Embryonic facial prominence (tissue), 1 donor: ENCODE results near the gene CFAP61.
"Not testable (repeated sequence)": the region's sequence is repeated elsewhere in the genome, so short reads cannot be mapped to it uniquely, and the experiment has no call there.

Experiments
- DNase-seq: peaks from one replicate; pipeline ENCODE4 v3.0.0-alpha.2; 2016; ENCODE audit errors: extremely low spot score

Gene CFAP61

GRCh38 chr20:20052074-20052970, at the start of gene CFAP61, which contains the start of gene CRNKL1:
Gene CFAP61 (plus strand): TSS chr20:20052532. CDS start chr20:20056654, 4,122 bp downstream.
Gene CRNKL1 (minus strand): TSS chr20:20052466. CDS start chr20:20052342, 124 bp downstream.
- DNase-seq = peak; percentile 94

- DNase-seq = no peak
Observed at GRCh38 chr20:20003031-20003954, 49.0 kb upstream of the CFAP61 start.

- DNase-seq = not testable (repeated sequence)
Observed at GRCh38 chr20:20003955-20004322, 48.4 kb upstream of the CFAP61 start.

GRCh38 chr20:20005342-20005741, 47.0 kb upstream of the CFAP61 start:
- DNase-seq = no peak

GRCh38 chr20:20009784-20010253, 42.5 kb upstream of the CFAP61 start:
- DNase-seq = no peak

GRCh38 chr20:20010639-20011500, 41.5 kb upstream of the CFAP61 start:
- no peak for DNase-seq

GRCh38 chr20:20012541-20012940, 39.8 kb upstream of the CFAP61 start:
- DNase-seq = no peak

GRCh38 chr20:20014659-20015058, 37.7 kb upstream of the CFAP61 start:
- DNase-seq = no peak

- peak; percentile 81 for DNase-seq
Observed at GRCh38 chr20:20017001-20017843, 35.1 kb upstream of the CFAP61 start, which contains the start of gene NAA20. Gene NAA20 (plus strand): TSS chr20:20017362. CDS start chr20:20017397, 35 bp downstream.

- DNase-seq = no peak
Observed at GRCh38 chr20:20017844-20018185, 34.5 kb upstream of the CFAP61 start.

GRCh38 chr20:20018366-20018765, 34.0 kb upstream of the CFAP61 start:
- DNase-seq = no peak

- DNase-seq = no peak
Observed at GRCh38 chr20:20019123-20019522, 33.2 kb upstream of the CFAP61 start.

- no peak for DNase-seq
Observed at GRCh38 chr20:20020908-20021307, 31.4 kb upstream of the CFAP61 start.

GRCh38 chr20:20021835-20022234, 30.5 kb upstream of the CFAP61 start:
- no peak for DNase-seq

- DNase-seq = no peak
Observed at GRCh38 chr20:20022498-20022897, 29.8 kb upstream of the CFAP61 start.

GRCh38 chr20:20023395-20023794, 28.9 kb upstream of the CFAP61 start:
- no peak for DNase-seq

- DNase-seq = no peak
Observed at GRCh38 chr20:20024942-20025341, 27.4 kb upstream of the CFAP61 start.

- no peak for DNase-seq
Observed at GRCh38 chr20:20027284-20027683, 25.0 kb upstream of the CFAP61 start.

GRCh38 chr20:20031790-20032189, 20.5 kb upstream of the CFAP61 start:
- DNase-seq = no peak

GRCh38 chr20:20034486-20034885, 17.8 kb upstream of the CFAP61 start:
- DNase-seq = no peak
